CD14-positive monocyte (primary cell): Measurements from ENCODE around the gene PHLDB3. TPM values are rescaled to one million over a fixed set of nuclear protein-coding genes. Genes with fewer than 3 reads are reported as not detected.

Experiments
- DNase-seq, 3 donors: peaks; one replicate each; pipeline ENCODE4 v3.0.0-alpha.2; 2011 to 2022
- H2AFZ ChIP-seq: 2 replicates; pipeline ENCODE4 v1.6.0; 2012; ENCODE audit warnings: mild to moderate bottlenecking, low read depth, low read length, inconsistent platforms; ENCODE audit not compliant: insufficient read depth, poor library complexity, severe bottlenecking
- H3K27ac ChIP-seq, 2 donors: 1 replicate in 1 of 2; 2 replicates in 1 of 2; pipeline ENCODE4 v1.5.1; 2012 to 2013; ENCODE audit warnings: low read length in 2 of 2, control low read depth in 1 of 2, inconsistent platforms in 1 of 2, low read depth in 1 of 2, mild to moderate bottlenecking in 1 of 2
- H3K27me3 ChIP-seq, 2 donors: one replicate each; pipeline versions ENCODE4 v1.6.0 to v1.6.1; 2011 to 2013; ENCODE audit warnings: low read length in 2 of 2; ENCODE audit not compliant: control insufficient read depth in 2 of 2, insufficient read depth in 2 of 2
- H3K36me3 ChIP-seq, 2 donors: replicated peaks in 1 of 2; 1 replicate in 1 of 2; 2 replicates in 1 of 2; pipeline versions ENCODE4 v1.5.1 to v1.6.1; 2012 to 2013; ENCODE audit warnings: low read length in 2 of 2, control low read depth in 1 of 2, inconsistent platforms in 1 of 2, mild to moderate bottlenecking in 1 of 2; ENCODE audit not compliant: insufficient read depth in 2 of 2, control insufficient read depth in 1 of 2
- H3K4me1 ChIP-seq, 2 donors: 1 replicate in 1 of 2; 2 replicates in 1 of 2; pipeline versions ENCODE4 v1.5.1 to v1.6.1; 2012 to 2013; ENCODE audit warnings: low read length in 2 of 2, control low read depth in 1 of 2, inconsistent platforms in 1 of 2, mild to moderate bottlenecking in 1 of 2, moderate library complexity in 1 of 2; ENCODE audit not compliant: insufficient read depth in 2 of 2, control insufficient read depth in 1 of 2
- H3K4me2 ChIP-seq: replicated peaks from 2 replicates; pipeline ENCODE3; 2012; ENCODE audit warnings: low read length, moderate library complexity, mild to moderate bottlenecking; ENCODE audit not compliant: poor library complexity, severe bottlenecking; ENCODE audit errors: extremely low read depth
- H3K4me3 ChIP-seq, 3 experiments: fragments of 200-600 bp in 1 of 3; sonication (generic) in 1 of 3; replicated peaks in 1 of 3; 1 replicate in 2 of 3; 2 replicates in 1 of 3; pipeline ENCODE4 v1.5.1; 2011 to 2013; ENCODE audit warnings: low read length in 3 of 3, mild to moderate bottlenecking in 3 of 3, control low read depth in 2 of 3, low read depth in 2 of 3, inconsistent platforms in 1 of 3, moderate library complexity in 1 of 3
- H3K79me2 ChIP-seq: 2 replicates; pipeline ENCODE4 v1.6.0; 2012; ENCODE audit warnings: mild to moderate bottlenecking, control low read depth, inconsistent platforms, low read length, moderate library complexity; ENCODE audit not compliant: insufficient read depth
- H3K9ac ChIP-seq: 2 replicates; pipeline ENCODE4 v1.6.0; 2017; ENCODE audit warnings: low read length, mild to moderate bottlenecking; ENCODE audit not compliant: insufficient read depth, poor library complexity, severe bottlenecking
- H3K9me3 ChIP-seq, 2 donors: replicated peaks in 1 of 2; 1 replicate in 1 of 2; 2 replicates in 1 of 2; pipeline versions ENCODE4 v1.5.1 to v1.6.1; 2012 to 2013; ENCODE audit warnings: low read length in 2 of 2, control low read depth in 1 of 2; ENCODE audit not compliant: control insufficient read depth in 1 of 2, insufficient read depth in 1 of 2
- H4K20me1 ChIP-seq: 2 replicates; pipeline ENCODE4 v1.6.0; 2012; ENCODE audit warnings: mild to moderate bottlenecking, low read length, control low read depth, moderate library complexity; ENCODE audit not compliant: insufficient read depth
- H3K27ac Mint-ChIP-seq, 7 donors: one replicate each; pipeline ENCODE4 v1.8.0; 2020; ENCODE audit warnings: mild to moderate bottlenecking in 7 of 7, mixed read lengths in 7 of 7, moderate library complexity in 6 of 7, inconsistent platforms in 2 of 7
- H3K27me3 Mint-ChIP-seq, 3 donors: one replicate each; pipeline ENCODE4 v1.8.0; 2021 to 2022; ENCODE audit warnings: low read depth in 3 of 3, mild to moderate bottlenecking in 3 of 3, mixed read lengths in 3 of 3, moderate library complexity in 3 of 3, inconsistent platforms in 1 of 3
- H3K36me3 Mint-ChIP-seq, 2 donors: one replicate each; pipeline ENCODE4 v1.8.0; 2020; ENCODE audit warnings: mixed read lengths in 2 of 2, inconsistent platforms in 1 of 2, mild to moderate bottlenecking in 1 of 2
- H3K4me1 Mint-ChIP-seq: one replicate; pipeline ENCODE4 v1.8.0; 2020; ENCODE audit warnings: mild to moderate bottlenecking, mixed read lengths
- H3K4me3 Mint-ChIP-seq, 2 donors: one replicate each; pipeline ENCODE4 v1.8.0; 2020; ENCODE audit warnings: mild to moderate bottlenecking in 2 of 2, mixed read lengths in 2 of 2, moderate library complexity in 1 of 2
- H3K9me3 Mint-ChIP-seq, 7 donors: one replicate each; pipeline ENCODE4 v1.8.0; 2020 to 2022; ENCODE audit warnings: mixed read lengths in 7 of 7, mild to moderate bottlenecking in 6 of 7, moderate library complexity in 6 of 7, inconsistent platforms in 2 of 7
- WGBS: methylation state at CpG from one replicate; pipeline ENCODE4 v1.1.5; 2013; ENCODE audit warnings: missing lambda C conversion rate; ENCODE audit not compliant: insufficient coverage; 5-methylcytosine and 5-hydroxymethylcytosine counted together
- intact Hi-C, 2 donors: fragments of 100-400 bp; cut with micrococcal nuclease; formaldehyde crosslinking; loops; one replicate each; pipeline versions ENCODE4 v1.15.0 to v1.15.1; 2023
- polyA plus RNA-seq, 3 donors: library from polyadenylated mRNA; depleted of rRNA in 1 of 3; unstranded in 2 of 3; stranded (reverse) in 1 of 3; fragments of 300-500 nt in 2 of 3; fragments of >200 nt in 1 of 3; fragmentation: Illumina TruSeq in 2 of 3; gene quantifications; 1 replicate in 2 of 3; 2 replicates in 1 of 3; pipeline ENCODE4 v1.2.3, GENCODE V29; 2012 to 2021
- TF ChIP-seq, protein P1 (sequence below): fragments of 200-600 bp; IDR thresholded peaks from one replicate; pipeline ENCODE4 v1.8.0; 2022; ENCODE audit warnings: antibody characterized with exemption, mild to moderate bottlenecking

PHLDB3 gene
- polyA plus RNA-seq, 3 donors: 1.4 to 3.4 (median 1.7) TPM

DNA sequence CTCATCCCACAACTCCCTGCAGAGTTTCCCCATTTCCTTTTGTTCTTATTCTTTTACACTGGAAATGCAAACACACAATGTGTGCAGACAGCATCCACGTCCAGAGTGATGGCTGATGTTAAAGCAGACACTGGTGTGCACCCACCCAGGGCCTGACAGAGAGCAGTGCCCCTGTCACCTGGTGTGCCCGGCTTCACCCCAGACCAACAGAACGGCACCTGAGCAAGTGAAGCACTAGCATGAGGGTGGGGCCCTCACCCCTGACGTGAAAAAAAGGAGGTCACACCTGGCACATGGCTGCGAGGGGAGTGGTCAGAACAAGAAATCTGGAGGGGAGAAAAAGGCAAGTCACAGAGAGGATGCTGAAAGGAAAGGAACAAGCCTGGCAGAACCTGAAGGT is 40.7 kb upstream of the PHLDB3 start:
- no peaks in the 10 kb centered on the region for H3K79me2 ChIP-seq
- H3K4me2 ChIP-seq: no peak overlapping the region
- no peak overlapping the region for H2AFZ ChIP-seq
- no peaks in the 10 kb centered on the region for H3K9me3 ChIP-seq
- H3K4me3 Mint-ChIP-seq: no peak overlapping the region
- H3K27ac Mint-ChIP-seq: peak overlapping the region in 2 of 7 donors; percentile 10 to 42
- no peaks in the 10 kb centered on the region for H3K4me1 Mint-ChIP-seq
- H3K9me3 Mint-ChIP-seq: no peaks in the 10 kb centered on the region
- peaks cover 62 to 90% of the 10 kb centered on the region in 2 donors for H3K36me3 Mint-ChIP-seq
- TF ChIP-seq, protein P1, sequence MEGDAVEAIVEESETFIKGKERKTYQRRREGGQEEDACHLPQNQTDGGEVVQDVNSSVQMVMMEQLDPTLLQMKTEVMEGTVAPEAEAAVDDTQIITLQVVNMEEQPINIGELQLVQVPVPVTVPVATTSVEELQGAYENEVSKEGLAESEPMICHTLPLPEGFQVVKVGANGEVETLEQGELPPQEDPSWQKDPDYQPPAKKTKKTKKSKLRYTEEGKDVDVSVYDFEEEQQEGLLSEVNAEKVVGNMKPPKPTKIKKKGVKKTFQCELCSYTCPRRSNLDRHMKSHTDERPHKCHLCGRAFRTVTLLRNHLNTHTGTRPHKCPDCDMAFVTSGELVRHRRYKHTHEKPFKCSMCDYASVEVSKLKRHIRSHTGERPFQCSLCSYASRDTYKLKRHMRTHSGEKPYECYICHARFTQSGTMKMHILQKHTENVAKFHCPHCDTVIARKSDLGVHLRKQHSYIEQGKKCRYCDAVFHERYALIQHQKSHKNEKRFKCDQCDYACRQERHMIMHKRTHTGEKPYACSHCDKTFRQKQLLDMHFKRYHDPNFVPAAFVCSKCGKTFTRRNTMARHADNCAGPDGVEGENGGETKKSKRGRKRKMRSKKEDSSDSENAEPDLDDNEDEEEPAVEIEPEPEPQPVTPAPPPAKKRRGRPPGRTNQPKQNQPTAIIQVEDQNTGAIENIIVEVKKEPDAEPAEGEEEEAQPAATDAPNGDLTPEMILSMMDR: no peak
- WGBS: 98% methylated on average over 5 of the region's 5 CpGs
- no peak overlapping the region for H3K27ac ChIP-seq
- intact Hi-C loops: no loop called here
- H3K27me3 Mint-ChIP-seq: peaks cover 0 to 2% (median 0%) of the 10 kb centered on the region in 3 donors
- no peak for DNase-seq
- no peaks in the 10 kb centered on the region for H3K27me3 ChIP-seq
- no peak overlapping the region for H3K9ac ChIP-seq
- H3K4me1 ChIP-seq: no peaks in the 10 kb centered on the region
- peaks cover 60 to 85% of the 10 kb centered on the region in 2 donors for H3K36me3 ChIP-seq
- no peak overlapping the region for H3K4me3 ChIP-seq
- H4K20me1 ChIP-seq: no peaks in the 10 kb centered on the region

DNA sequence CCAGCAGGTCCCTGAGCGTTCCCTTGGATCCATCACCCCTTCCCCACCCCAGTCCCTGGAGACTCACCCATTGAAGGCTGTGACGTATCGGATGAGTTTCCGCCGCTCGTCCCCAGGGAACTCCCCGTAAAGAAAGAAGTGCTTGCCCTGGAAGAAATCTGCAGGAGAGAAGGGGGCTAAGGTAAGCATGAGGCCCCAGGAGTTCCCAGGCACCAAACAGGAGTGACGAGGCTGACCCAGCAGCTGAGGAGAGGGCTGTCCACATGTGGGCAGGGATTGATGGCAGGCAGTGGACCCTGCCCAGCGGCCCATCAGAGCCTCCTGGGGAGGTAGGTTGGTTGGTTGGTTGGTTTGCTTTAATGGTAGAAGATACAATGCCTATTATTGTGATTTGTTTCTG is 39.5 kb upstream of the PHLDB3 start:
- Mint-ChIP-seq H3K9me3 (peaks cover 0 to 3% (median 0%) of the 10 kb centered on the region in 7 donors), H3K4me1 (no peaks in the 10 kb centered on the region), H3K36me3 (peaks cover 64 to 91% of the 10 kb centered on the region in 2 donors), H3K27me3 (peaks cover 0 to 2% (median 0%) of the 10 kb centered on the region in 3 donors), H3K4me3 (no peak overlapping the region), H3K27ac (no peak overlapping the region)
- Histone ChIP-seq H4K20me1 (no peaks in the 10 kb centered on the region), H3K9me3 (no peaks in the 10 kb centered on the region), H3K4me2 (no peak overlapping the region), H3K4me1 (no peaks in the 10 kb centered on the region), H3K27me3 (no peaks in the 10 kb centered on the region), H3K9ac (no peak overlapping the region), H3K36me3 (peaks cover 54 to 85% of the 10 kb centered on the region in 2 donors), H3K27ac (no peak overlapping the region), H3K79me2 (no peaks in the 10 kb centered on the region), H2AFZ (no peak overlapping the region), H3K4me3 (no peak overlapping the region)
- intact Hi-C loops: no loop called here
- TF ChIP-seq, protein P1: no peak
- no peak for DNase-seq
- 100% methylated on average over 8 of the region's 9 CpGs for WGBS
